ENCODE measurements around the gene FCN3. TPM values are rescaled to one million over a fixed set of nuclear protein-coding genes. Genes with fewer than 3 reads are reported as not detected.

FCN3 gene
- total and polyA plus RNA-seq, 10 of the 15 experiments (the other 5 are each of a cell fraction or from before 2014, with no cell fraction given), result 0.28 TPM; not detected in 9

DNA sequence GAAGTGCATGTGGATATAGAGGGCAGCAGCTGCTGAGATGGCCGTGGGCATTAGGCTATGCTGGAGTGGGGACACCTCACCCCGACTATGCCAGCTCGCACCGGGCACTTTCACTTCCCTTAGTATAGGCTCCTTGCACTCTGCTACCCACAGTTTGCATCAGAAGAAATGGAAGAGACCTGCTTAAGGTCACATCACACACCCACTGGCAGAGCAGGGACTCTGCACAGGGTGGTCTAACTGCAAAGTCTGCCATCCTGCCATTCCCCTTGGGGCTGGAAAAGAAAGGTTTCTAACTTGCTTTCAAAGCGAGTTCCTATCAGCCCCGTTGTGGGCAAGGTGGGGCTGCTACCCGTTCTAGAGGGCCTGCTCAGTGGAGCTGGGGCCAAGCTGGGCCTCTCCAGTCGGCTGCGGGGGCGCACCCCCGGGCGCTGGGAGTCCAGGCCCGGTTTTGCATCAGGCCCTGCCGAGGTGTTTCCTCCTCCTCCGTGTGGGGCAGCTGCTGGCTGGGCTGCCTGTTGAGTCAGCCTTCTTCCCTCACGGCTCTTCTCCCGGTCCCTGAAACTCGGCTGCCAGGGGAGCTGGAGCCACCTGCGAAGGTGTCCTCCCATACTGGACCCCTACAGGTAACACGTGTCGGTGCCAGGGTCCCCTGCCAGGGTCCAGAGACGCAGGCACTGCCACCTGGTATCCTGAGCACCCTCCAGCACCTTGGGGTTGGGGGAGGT lies 32.9 kb downstream of the FCN3 start, which contains the start of gene SYTL1:
Gene SYTL1, plus strand, starts transcription at position 498 of the 728 bp plus-strand sequence. CDS start 3,313 bp downstream, outside the sequence.
- intact Hi-C loops (cut with micrococcal nuclease; ENCODE audit: unreplicated experiment), result no loop called here
- RAD21 ChIA-PET (ENCODE audit: unreplicated experiment), result interaction anchor here (0.9 to 1.2 kb wide), 3 partner anchors 9 to 54 kb away, joined by 3 read pairs; no protein-coding TSS in a partner anchor
- H3K9ac ChIP-seq (ENCODE audit: control insufficient read depth, insufficient read depth, low read length), result peak within 1 kb of the TSS; percentile 79
- no peaks in the 10 kb centered on the region for H3K36me3 ChIP-seq (ENCODE audit: control insufficient read depth in 2 of 2, insufficient read depth in 2 of 2, low read length in 1 of 2)
- H2AFZ ChIP-seq (ENCODE audit: control insufficient read depth, low read depth, low read length), result peak within 1 kb of the TSS; percentile 74
- ATAC-seq (peak; percentile 85), DNase-seq (ENCODE audit: low read depth, low spot score) (no peak), FAIRE-seq (no peak)
- peak within 1 kb of the TSS; percentile 80 for H3K4me2 ChIP-seq (ENCODE audit: control insufficient read depth, insufficient read depth)
- no peaks in the 10 kb centered on the region for H3K9me3 ChIP-seq (replicated peaks; ENCODE audit: control insufficient read depth, insufficient read depth, low read length)
- in situ Hi-C loops (cut with MboI), result no loop called here
- SMC1A ChIA-PET (ENCODE audit: uncharacterized antibody, unreplicated experiment), result interaction anchor here (0.8 to 1.5 kb wide), 5 partner anchors 9 to 215 kb away, joined by 3 to 6 read pairs (median 4); no protein-coding TSS in a partner anchor
- POLR2A ChIA-PET, result interaction anchor here (0.6 to 2.2 kb wide), 4 partner anchors 19 to 1297 kb away, joined by 3 to 6 read pairs (median 4); no protein-coding TSS in a partner anchor
- peak within 1 kb of the TSS; percentile 73 for H3K27ac ChIP-seq (ENCODE audit: control insufficient read depth, insufficient read depth)
- H3K4me3 ChIP-seq, result peak within 1 kb of the TSS; percentile 72
- CTCF ChIA-PET, result interaction anchor here (0.7 to 3.5 kb wide), 11 partner anchors 9 to 215 kb away, joined by 3 to 23 read pairs (median 4); partner anchors contain the start of gene MAP3K6
- peaks cover 33% of the 10 kb centered on the region for H3K4me1 ChIP-seq (ENCODE audit: control insufficient read depth, insufficient read depth, low read length)
- no TSS peak for BruUV-seq (replicated peaks)
- peaks cover 5% of the 10 kb centered on the region for H3K79me2 ChIP-seq (ENCODE audit: control insufficient read depth, insufficient read depth, low read length)
- no peaks in the 10 kb centered on the region for H3K27me3 ChIP-seq (replicated peaks in 1 of 2; ENCODE audit: control insufficient read depth in 2 of 2, insufficient read depth in 2 of 2, low read length in 1 of 2)
- H4K20me1 ChIP-seq (ENCODE audit: control insufficient read depth, insufficient read depth), result no peaks in the 10 kb centered on the region
- WGBS (ENCODE audit: insufficient coverage, insufficient replicate concordance, low lambda C conversion rate, missing lambda C conversion rate), result 3% methylated on average over 22 of the region's 22 CpGs
- no peak for TF ChIP-seq PAX8 (IDR thresholded peaks at IDR 0.05)
- TF ChIP-seq USF2 (IDR thresholded peaks at IDR 0.05; ENCODE audit: borderline replicate concordance, low read depth, low read length), result no peak
- TF ChIP-seq BRCA1 (IDR thresholded peaks at IDR 0.05; ENCODE audit: low read depth, low read length), result no peak
- TF ChIP-seq IRF5 (IDR thresholded peaks at IDR 0.05; ENCODE audit: borderline replicate concordance), result no peak
- peak; percentile 41; the same call in 1 of the 2 replicates for TF ChIP-seq RFX5 (IDR thresholded peaks at IDR 0.05; ENCODE audit: low read depth, low read length)
- TF ChIP-seq NFYB (IDR thresholded peaks at IDR 0.05; ENCODE audit: insufficient read depth, low read depth, low read length), result no peak
- TF ChIP-seq WRNIP1 (IDR thresholded peaks at IDR 0.05; ENCODE audit: borderline replicate concordance, low read depth, low read length), result no peak
- TF ChIP-seq, protein P1, sequence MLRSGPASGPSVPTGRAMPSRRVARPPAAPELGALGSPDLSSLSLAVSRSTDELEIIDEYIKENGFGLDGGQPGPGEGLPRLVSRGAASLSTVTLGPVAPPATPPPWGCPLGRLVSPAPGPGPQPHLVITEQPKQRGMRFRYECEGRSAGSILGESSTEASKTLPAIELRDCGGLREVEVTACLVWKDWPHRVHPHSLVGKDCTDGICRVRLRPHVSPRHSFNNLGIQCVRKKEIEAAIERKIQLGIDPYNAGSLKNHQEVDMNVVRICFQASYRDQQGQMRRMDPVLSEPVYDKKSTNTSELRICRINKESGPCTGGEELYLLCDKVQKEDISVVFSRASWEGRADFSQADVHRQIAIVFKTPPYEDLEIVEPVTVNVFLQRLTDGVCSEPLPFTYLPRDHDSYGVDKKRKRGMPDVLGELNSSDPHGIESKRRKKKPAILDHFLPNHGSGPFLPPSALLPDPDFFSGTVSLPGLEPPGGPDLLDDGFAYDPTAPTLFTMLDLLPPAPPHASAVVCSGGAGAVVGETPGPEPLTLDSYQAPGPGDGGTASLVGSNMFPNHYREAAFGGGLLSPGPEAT (IDR thresholded peaks at IDR 0.05; ENCODE audit: low read depth), result 0 out of 2 replicates have a peak, but pooled peaks have one; percentile 60
- 0 out of 2 replicates have a peak, but pooled peaks have one; percentile 28 for TF ChIP-seq TCF12 (IDR thresholded peaks at IDR 0.05; ENCODE audit: low read depth, low read length)
- no peak for TF ChIP-seq RAD51 (IDR thresholded peaks at IDR 0.05)
- TF ChIP-seq BCL3 (IDR thresholded peaks at IDR 0.05; ENCODE audit: borderline replicate concordance, insufficient read depth, low read depth, low read length, poor library complexity, severe bottlenecking), result no peak
- peak; percentile 38; the same call in 1 of the 2 replicates for TF ChIP-seq ZSCAN29 (IDR thresholded peaks at IDR 0.05)
- no peak for TF ChIP-seq HDAC6 (IDR thresholded peaks at IDR 0.05; ENCODE audit: unreplicated experiment)
- TF ChIP-seq TBL1XR1 (IDR thresholded peaks at IDR 0.05; ENCODE audit: low read depth, low read length), result no peak
- TF ChIP-seq YY1 (IDR thresholded peaks at IDR 0.05; ENCODE audit: low read depth, low read length), result peak; percentile 62; the same call in 1 of the 2 replicates
- TF ChIP-seq PML (IDR thresholded peaks at IDR 0.05; ENCODE audit: low read length), result no peak
- peak; percentile 25; the same call in 1 of the 2 replicates for TF ChIP-seq MTA2 (IDR thresholded peaks at IDR 0.05; ENCODE audit: low read depth)
- TF ChIP-seq IRF4 (IDR thresholded peaks at IDR 0.05; ENCODE audit: low read depth, low read length), result 0 out of 2 replicates have a peak, but pooled peaks have one; percentile 8
- TF ChIP-seq SPI1 (IDR thresholded peaks at IDR 0.05; ENCODE audit: borderline replicate concordance, insufficient read depth, low read depth, low read length), result peak; percentile 65

Data from GM12878 (cell line).